ENCODE measurements around the gene TMED10.

The TMED10 gene

DNA sequence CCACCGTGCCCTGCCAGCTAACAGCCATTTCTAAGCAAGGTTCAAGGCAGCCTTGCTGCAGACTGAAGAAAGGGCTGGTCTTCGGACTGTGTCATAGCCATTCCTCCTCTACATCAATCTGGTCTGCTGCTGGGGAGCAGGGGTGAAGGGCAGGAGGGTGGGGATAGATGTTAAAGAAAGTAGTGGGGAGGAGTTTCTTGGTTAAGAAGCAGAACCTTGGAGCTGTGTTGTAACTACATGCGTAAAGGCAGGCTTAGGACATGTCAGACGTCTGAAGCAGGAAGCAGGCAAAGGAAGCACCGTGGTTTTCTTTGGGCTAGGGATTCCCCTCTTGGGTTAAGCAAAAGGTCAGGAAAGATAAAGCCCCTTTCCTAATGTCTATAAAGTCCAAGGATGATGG, 31.5 kb downstream of the TMED10 start:
- POLR2A ChIA-PET = interaction anchor here (2.3 kb wide), 1 partner anchor 114 kb away, joined by 7 read pairs; no protein-coding TSS in a partner anchor
- H3K27me3 ChIP-seq (replicated peaks in 2 of 5; ENCODE audit: control insufficient read depth in 4 of 5, insufficient read depth in 5 of 5, low read length in 4 of 5) = no peaks in the 10 kb centered on the region
- DNase-seq = peak; percentile 57 to 74 (median 70)
- no peak overlapping the region for H3K27ac ChIP-seq (ENCODE audit: insufficient read depth in 1 of 2, low read depth in 1 of 2, low read length in 2 of 2, poor library complexity in 1 of 2, severe bottlenecking in 2 of 2)
- 11% methylated on average over 3 of the region's 5 CpGs for WGBS (ENCODE audit: insufficient coverage)
- peaks cover 0 to 27% (median 8%) of the 10 kb centered on the region in 4 experiments for H3K36me3 ChIP-seq (ENCODE audit: control insufficient read depth in 4 of 4, insufficient read depth in 4 of 4, low read length in 3 of 4)
- no peak overlapping the region for H3K4me3 ChIP-seq (ENCODE audit: control insufficient read depth in 1 of 7, extremely low read depth in 1 of 7, insufficient read depth in 4 of 7, low read depth in 2 of 7, low read length in 6 of 7)
- H3K9me3 ChIP-seq (ENCODE audit: control extremely low read depth in 1 of 5, control insufficient read depth in 4 of 5, insufficient read depth in 2 of 5, low read depth in 1 of 5, low read length in 4 of 5) = no peaks in the 10 kb centered on the region
- CTCF ChIA-PET = interaction anchor here (1.0 to 4.9 kb wide), 6 partner anchors 10 to 158 kb away, joined by 3 to 31 read pairs (median 6); no protein-coding TSS in a partner anchor
- H3K4me1 ChIP-seq (ENCODE audit: control extremely low read depth in 1 of 4, control insufficient read depth in 4 of 4, insufficient read depth in 4 of 4, low read length in 3 of 4) = peaks cover 5 to 41% (median 23%) of the 10 kb centered on the region in 4 experiments

DNA sequence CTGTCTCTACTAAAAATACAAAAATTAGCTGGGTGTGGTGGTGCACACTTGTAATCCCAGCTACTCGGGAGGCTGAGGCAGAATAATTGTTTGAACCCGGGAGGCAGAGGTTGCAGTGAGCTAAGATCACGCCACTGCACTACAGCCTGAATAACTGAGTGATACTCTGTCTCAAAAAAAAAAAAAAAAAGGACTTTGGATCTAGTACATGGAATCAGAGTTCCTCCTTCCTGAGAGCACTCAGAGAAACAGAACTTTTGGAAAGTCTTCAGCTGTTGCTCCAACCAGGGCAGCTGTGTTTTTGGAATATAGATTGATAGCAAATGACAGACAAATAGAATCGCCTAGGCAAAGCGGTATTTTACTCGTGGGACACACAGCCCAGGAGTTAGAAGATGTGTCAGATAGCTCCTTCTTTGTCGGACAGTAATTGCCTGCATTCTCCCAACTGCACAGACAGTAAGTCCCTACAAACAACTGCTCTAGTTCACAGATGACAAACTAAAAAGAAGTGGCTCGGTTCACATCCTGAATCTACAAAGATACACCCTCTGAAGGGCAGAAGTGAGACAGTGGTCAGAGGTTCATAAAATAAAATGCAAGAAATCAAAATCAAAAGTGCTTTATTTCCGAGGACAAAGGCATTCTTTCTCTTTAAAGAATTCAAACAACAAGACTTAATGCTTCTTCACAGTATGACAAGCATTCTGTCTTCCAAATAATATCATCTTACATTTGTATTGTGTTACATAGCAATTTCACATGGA, 32.5 kb downstream of the TMED10 start:
- Histone ChIP-seq H3K4me1 (ENCODE audit: control extremely low read depth in 1 of 4, control insufficient read depth in 4 of 4, insufficient read depth in 4 of 4, low read length in 3 of 4) (peaks cover 6 to 46% (median 27%) of the 10 kb centered on the region in 4 experiments), H3K36me3 (ENCODE audit: control insufficient read depth in 4 of 4, insufficient read depth in 4 of 4, low read length in 3 of 4) (peaks cover 0 to 18% (median 3%) of the 10 kb centered on the region in 4 experiments), H3K27ac (ENCODE audit: insufficient read depth in 1 of 2, low read depth in 1 of 2, low read length in 2 of 2, poor library complexity in 1 of 2, severe bottlenecking in 2 of 2) (no peak overlapping the region), H3K4me3 (ENCODE audit: control insufficient read depth in 1 of 7, extremely low read depth in 1 of 7, insufficient read depth in 4 of 7, low read depth in 2 of 7, low read length in 6 of 7) (no peak overlapping the region), H3K27me3 (replicated peaks in 2 of 5; ENCODE audit: control insufficient read depth in 4 of 5, insufficient read depth in 5 of 5, low read length in 4 of 5) (no peaks in the 10 kb centered on the region), H3K9me3 (ENCODE audit: control extremely low read depth in 1 of 5, control insufficient read depth in 4 of 5, insufficient read depth in 2 of 5, low read depth in 1 of 5, low read length in 4 of 5) (no peaks in the 10 kb centered on the region)
- ChIA-PET POLR2A (interaction anchor here (1.1 to 2.3 kb wide), 2 partner anchors 115 to 135 kb away, joined by 3 to 7 read pairs; partner anchors contain the start of gene FOS), CTCF (interaction anchor here (0.9 to 11.2 kb wide), 14 partner anchors 9 to 165 kb away, joined by 3 to 122 read pairs (median 4); no protein-coding TSS in a partner anchor)
- no peak for DNase-seq
- 100% methylated on average over 4 of the region's 9 CpGs for WGBS (ENCODE audit: insufficient coverage)

- Histone ChIP-seq H3K36me3 (ENCODE audit: control insufficient read depth in 4 of 4, insufficient read depth in 4 of 4, low read length in 3 of 4) (peaks cover 0 to 17% (median 2%) of the 10 kb centered on the region in 4 experiments), H3K27ac (ENCODE audit: insufficient read depth in 1 of 2, low read depth in 1 of 2, low read length in 2 of 2, poor library complexity in 1 of 2, severe bottlenecking in 2 of 2) (peak overlapping the region in 1 of 2 experiments; percentile 4)
- POLR2A ChIA-PET = interaction anchor here (0.5 to 1.7 kb wide), 2 partner anchors 140 to 159 kb away, joined by 3 to 4 read pairs; no protein-coding TSS in a partner anchor
These were observed 33.9 kb downstream of the TMED10 start for GRCh38 chr14:75142494-75142893.

DNA sequence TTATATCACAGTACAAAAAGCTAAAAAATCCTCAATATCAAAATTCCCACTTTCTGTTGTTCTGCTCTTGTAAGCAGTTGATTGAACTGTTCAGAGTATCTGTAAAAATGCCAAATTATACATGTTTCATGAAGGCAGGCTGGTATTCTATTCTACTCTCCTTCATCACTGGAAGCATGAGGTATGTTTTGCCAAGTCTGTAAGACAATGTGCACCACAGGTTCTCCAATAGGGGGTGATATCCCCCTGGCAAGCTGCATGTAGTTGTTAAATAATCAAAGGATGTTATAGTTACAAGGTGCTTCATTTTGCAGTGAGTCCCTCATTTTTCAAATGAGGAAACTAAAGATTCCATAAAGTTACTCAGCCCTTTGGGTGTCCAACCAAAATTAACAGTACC, 34.4 kb downstream of the TMED10 start:
- peak; percentile 63 to 74 (median 73) for DNase-seq
- POLR2A ChIA-PET = interaction anchor here (0.5 to 1.7 kb wide), 3 partner anchors 33 to 159 kb away, joined by 3 to 4 read pairs (median 3); no protein-coding TSS in a partner anchor
- CTCF ChIA-PET = interaction anchor here (0.8 to 11.2 kb wide), 9 partner anchors 10 to 167 kb away, joined by 3 to 122 read pairs (median 6); no protein-coding TSS in a partner anchor
- H3K27ac ChIP-seq (ENCODE audit: insufficient read depth in 1 of 2, low read depth in 1 of 2, low read length in 2 of 2, poor library complexity in 1 of 2, severe bottlenecking in 2 of 2) = no peak overlapping the region
- H3K9me3 ChIP-seq (ENCODE audit: control extremely low read depth in 1 of 5, control insufficient read depth in 4 of 5, insufficient read depth in 2 of 5, low read depth in 1 of 5, low read length in 4 of 5) = no peaks in the 10 kb centered on the region
- no peaks in the 10 kb centered on the region for H3K27me3 ChIP-seq (replicated peaks in 2 of 5; ENCODE audit: control insufficient read depth in 4 of 5, insufficient read depth in 5 of 5, low read length in 4 of 5)
- peaks cover 17 to 48% (median 33%) of the 10 kb centered on the region in 4 experiments for H3K4me1 ChIP-seq (ENCODE audit: control extremely low read depth in 1 of 4, control insufficient read depth in 4 of 4, insufficient read depth in 4 of 4, low read length in 3 of 4)
- H3K4me3 ChIP-seq (ENCODE audit: control insufficient read depth in 1 of 7, extremely low read depth in 1 of 7, insufficient read depth in 4 of 7, low read depth in 2 of 7, low read length in 6 of 7) = no peak overlapping the region
- H3K36me3 ChIP-seq (ENCODE audit: control insufficient read depth in 4 of 4, insufficient read depth in 4 of 4, low read length in 3 of 4) = peaks cover 0 to 17% (median 2%) of the 10 kb centered on the region in 4 experiments

More at GRCh38 chr14:75142494-75142893, 33.9 kb downstream of the TMED10 start:
- no CpG with 5 or more reads among the region's 1 CpG for WGBS (ENCODE audit: insufficient coverage)
- no peaks in the 10 kb centered on the region for H3K9me3 ChIP-seq (ENCODE audit: control extremely low read depth in 1 of 5, control insufficient read depth in 4 of 5, insufficient read depth in 2 of 5, low read depth in 1 of 5, low read length in 4 of 5)
- CTCF ChIA-PET = interaction anchor here (1.0 to 11.2 kb wide), 12 partner anchors 11 to 166 kb away, joined by 3 to 122 read pairs (median 8); no protein-coding TSS in a partner anchor
- no peak overlapping the region for H3K4me3 ChIP-seq (ENCODE audit: control insufficient read depth in 1 of 7, extremely low read depth in 1 of 7, insufficient read depth in 4 of 7, low read depth in 2 of 7, low read length in 6 of 7)
- no peak for DNase-seq
- H3K27me3 ChIP-seq (replicated peaks in 2 of 5; ENCODE audit: control insufficient read depth in 4 of 5, insufficient read depth in 5 of 5, low read length in 4 of 5) = no peaks in the 10 kb centered on the region
- peaks cover 17 to 53% (median 34%) of the 10 kb centered on the region in 4 experiments for H3K4me1 ChIP-seq (ENCODE audit: control extremely low read depth in 1 of 4, control insufficient read depth in 4 of 4, insufficient read depth in 4 of 4, low read length in 3 of 4)

DNA sequence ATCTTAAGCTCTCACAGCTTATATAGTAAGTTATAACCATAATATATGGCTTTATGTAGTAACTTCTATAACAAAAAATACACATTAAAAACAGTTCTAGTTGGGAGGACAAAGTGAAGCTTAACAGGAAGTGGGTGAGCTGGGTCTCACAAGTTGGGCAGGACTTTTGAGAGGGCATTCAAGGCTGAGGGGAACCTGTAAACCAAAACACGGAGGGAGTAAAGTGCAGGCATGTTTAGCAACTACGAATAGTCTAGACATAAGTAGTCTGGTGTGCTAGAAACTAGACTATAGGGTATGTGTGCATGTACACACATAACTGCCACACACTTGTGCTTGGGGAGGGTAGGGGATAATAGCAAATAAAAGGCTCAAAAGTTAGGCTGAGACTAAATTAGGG, 35.4 kb downstream of the TMED10 start:
- H3K9me3 ChIP-seq (ENCODE audit: control extremely low read depth in 1 of 5, control insufficient read depth in 4 of 5, insufficient read depth in 2 of 5, low read depth in 1 of 5, low read length in 4 of 5) = no peaks in the 10 kb centered on the region
- ChIA-PET POLR2A (interaction anchor here (0.6 to 1.4 kb wide), 2 partner anchors 15 to 20 kb away, joined by 4 to 5 read pairs; partner anchors contain the start of gene NEK9), CTCF (interaction anchor here (0.9 to 11.2 kb wide), 11 partner anchors 10 to 313 kb away, joined by 3 to 122 read pairs (median 5); no protein-coding TSS in a partner anchor)
- WGBS (ENCODE audit: insufficient coverage) = 33% methylated on average over 1 of the region's 2 CpGs
- no peaks in the 10 kb centered on the region for H3K27me3 ChIP-seq (replicated peaks in 2 of 5; ENCODE audit: control insufficient read depth in 4 of 5, insufficient read depth in 5 of 5, low read length in 4 of 5)
- peaks cover 0 to 11% (median under 1%) of the 10 kb centered on the region in 4 experiments for H3K36me3 ChIP-seq (ENCODE audit: control insufficient read depth in 4 of 4, insufficient read depth in 4 of 4, low read length in 3 of 4)
- no peak overlapping the region for H3K27ac ChIP-seq (ENCODE audit: insufficient read depth in 1 of 2, low read depth in 1 of 2, low read length in 2 of 2, poor library complexity in 1 of 2, severe bottlenecking in 2 of 2)
- H3K4me1 ChIP-seq (ENCODE audit: control extremely low read depth in 1 of 4, control insufficient read depth in 4 of 4, insufficient read depth in 4 of 4, low read length in 3 of 4) = peaks cover 17 to 40% (median 30%) of the 10 kb centered on the region in 4 experiments
- H3K4me3 ChIP-seq (ENCODE audit: control insufficient read depth in 1 of 7, extremely low read depth in 1 of 7, insufficient read depth in 4 of 7, low read depth in 2 of 7, low read length in 6 of 7) = no peak overlapping the region
- peak in 1 of 3 donors; percentile 34 for DNase-seq

GRCh38 chr14:75140620-75141019, 35.8 kb downstream of the TMED10 start:
- no peaks in the 10 kb centered on the region for H3K27me3 ChIP-seq (replicated peaks in 2 of 5; ENCODE audit: control insufficient read depth in 4 of 5, insufficient read depth in 5 of 5, low read length in 4 of 5)
- CTCF ChIA-PET = interaction anchor here (0.9 to 11.2 kb wide), 8 partner anchors 9 to 314 kb away, joined by 3 to 122 read pairs (median 4); no protein-coding TSS in a partner anchor
- no CpG with 5 or more reads among the region's 2 CpGs for WGBS (ENCODE audit: insufficient coverage)
- peaks cover 15 to 40% (median 28%) of the 10 kb centered on the region in 4 experiments for H3K4me1 ChIP-seq (ENCODE audit: control extremely low read depth in 1 of 4, control insufficient read depth in 4 of 4, insufficient read depth in 4 of 4, low read length in 3 of 4)
- POLR2A ChIA-PET = interaction anchor here (0.6 to 1.4 kb wide), 2 partner anchors 14 to 20 kb away, joined by 4 to 5 read pairs; partner anchors contain the start of gene NEK9
- no peak overlapping the region for H3K27ac ChIP-seq (ENCODE audit: insufficient read depth in 1 of 2, low read depth in 1 of 2, low read length in 2 of 2, poor library complexity in 1 of 2, severe bottlenecking in 2 of 2)
- no peak for DNase-seq
- no peaks in the 10 kb centered on the region for H3K9me3 ChIP-seq (ENCODE audit: control extremely low read depth in 1 of 5, control insufficient read depth in 4 of 5, insufficient read depth in 2 of 5, low read depth in 1 of 5, low read length in 4 of 5)
- H3K36me3 ChIP-seq (ENCODE audit: control insufficient read depth in 4 of 4, insufficient read depth in 4 of 4, low read length in 3 of 4) = peaks cover 0 to 11% (median 2%) of the 10 kb centered on the region in 4 experiments
- no peak overlapping the region for H3K4me3 ChIP-seq (ENCODE audit: control insufficient read depth in 1 of 7, extremely low read depth in 1 of 7, insufficient read depth in 4 of 7, low read depth in 2 of 7, low read length in 6 of 7)
